ENCODE measurements around the gene CD1D.

Gene CD1D

DNA sequence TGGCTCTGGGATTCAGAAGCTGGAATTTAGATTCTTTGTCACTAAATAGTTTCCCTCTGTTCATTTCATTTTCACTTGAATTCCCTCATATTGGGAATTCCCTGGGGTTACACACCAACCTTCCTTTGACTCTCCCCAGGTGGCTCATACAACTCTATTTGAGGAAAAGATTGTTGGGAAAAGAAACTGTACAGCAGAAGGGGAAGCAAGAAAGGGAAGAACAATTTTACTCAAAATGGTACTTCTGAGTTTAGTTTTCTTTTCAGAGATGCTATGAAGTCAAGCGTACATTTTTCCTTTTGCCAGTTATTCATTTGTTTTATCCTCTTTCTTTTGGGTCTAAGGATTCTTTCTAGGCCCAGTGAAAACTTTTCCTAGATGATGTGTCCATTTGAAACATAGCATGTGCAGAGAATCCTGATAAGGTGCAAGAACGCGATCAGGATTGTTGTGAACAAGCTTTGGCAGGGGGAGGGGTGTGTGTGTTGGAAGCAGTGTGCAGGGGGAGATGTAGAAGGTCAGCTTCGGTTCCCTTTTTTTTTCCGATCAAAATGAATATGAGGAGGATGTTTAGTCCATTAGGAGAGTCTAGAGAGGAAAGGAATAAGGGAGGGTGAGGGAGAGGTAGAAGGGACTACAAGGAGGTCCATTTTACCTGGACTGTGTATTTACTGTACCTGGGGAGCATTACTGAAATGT is 26.8 kb upstream of the CD1D start:
- H3K4me3 ChIP-seq (ENCODE audit: low read depth, low read length), result no peak overlapping the region
- TF ChIP-seq, protein P1, sequence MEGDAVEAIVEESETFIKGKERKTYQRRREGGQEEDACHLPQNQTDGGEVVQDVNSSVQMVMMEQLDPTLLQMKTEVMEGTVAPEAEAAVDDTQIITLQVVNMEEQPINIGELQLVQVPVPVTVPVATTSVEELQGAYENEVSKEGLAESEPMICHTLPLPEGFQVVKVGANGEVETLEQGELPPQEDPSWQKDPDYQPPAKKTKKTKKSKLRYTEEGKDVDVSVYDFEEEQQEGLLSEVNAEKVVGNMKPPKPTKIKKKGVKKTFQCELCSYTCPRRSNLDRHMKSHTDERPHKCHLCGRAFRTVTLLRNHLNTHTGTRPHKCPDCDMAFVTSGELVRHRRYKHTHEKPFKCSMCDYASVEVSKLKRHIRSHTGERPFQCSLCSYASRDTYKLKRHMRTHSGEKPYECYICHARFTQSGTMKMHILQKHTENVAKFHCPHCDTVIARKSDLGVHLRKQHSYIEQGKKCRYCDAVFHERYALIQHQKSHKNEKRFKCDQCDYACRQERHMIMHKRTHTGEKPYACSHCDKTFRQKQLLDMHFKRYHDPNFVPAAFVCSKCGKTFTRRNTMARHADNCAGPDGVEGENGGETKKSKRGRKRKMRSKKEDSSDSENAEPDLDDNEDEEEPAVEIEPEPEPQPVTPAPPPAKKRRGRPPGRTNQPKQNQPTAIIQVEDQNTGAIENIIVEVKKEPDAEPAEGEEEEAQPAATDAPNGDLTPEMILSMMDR (IDR thresholded peaks at IDR 0.05; ENCODE audit: low read depth, low read length, missing control alignments), result no peak
- no peak for DNase-seq (ENCODE audit: low read depth)

DNA sequence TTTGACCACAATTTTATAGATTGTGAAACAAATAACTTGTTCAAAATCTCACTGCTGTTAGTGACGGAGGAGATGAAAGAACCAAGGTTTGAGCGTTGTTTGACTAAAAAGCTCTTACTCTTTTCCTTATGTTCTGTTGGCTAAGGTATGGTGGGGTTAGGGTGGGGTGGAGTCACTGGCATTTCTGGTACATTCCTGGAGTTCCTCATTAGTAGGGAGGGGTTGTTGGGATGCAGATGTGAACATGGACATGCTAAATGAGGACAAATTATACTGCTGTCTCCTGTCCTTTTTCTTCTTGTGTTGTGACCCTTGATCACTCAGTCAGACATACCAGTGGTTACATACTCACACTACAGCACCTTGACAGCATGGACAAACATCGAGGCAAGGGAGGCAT is 26.2 kb upstream of the CD1D start:
- no peak for DNase-seq (ENCODE audit: low read depth)
- TF ChIP-seq, protein P1 (IDR thresholded peaks at IDR 0.05; ENCODE audit: low read depth, low read length, missing control alignments), result no peak
- no peak overlapping the region for H3K4me3 ChIP-seq (ENCODE audit: low read depth, low read length)

DNA sequence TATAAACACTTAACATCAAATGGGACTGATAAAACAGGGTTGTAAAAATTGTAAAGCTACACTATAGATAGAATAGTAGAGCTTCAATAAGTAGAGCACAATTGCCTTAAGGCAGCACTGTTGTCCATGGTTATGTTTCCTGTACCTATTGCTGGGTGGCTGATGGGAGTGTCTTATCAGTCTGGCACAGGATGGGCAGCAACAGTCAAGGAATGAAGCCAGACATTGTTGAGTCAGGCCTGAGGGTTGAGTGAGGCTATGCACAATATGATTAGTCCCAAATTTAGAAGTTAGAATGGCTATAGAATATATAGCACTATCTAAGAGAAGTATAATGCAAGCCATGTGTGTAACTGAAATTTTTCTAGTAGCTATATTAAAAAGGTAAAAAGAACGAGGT is 25.0 kb upstream of the CD1D start:
- TF ChIP-seq, protein P1 (IDR thresholded peaks at IDR 0.05; ENCODE audit: low read depth, low read length, missing control alignments), result no peak
- DNase-seq (ENCODE audit: low read depth), result no peak
- no peak overlapping the region for H3K4me3 ChIP-seq (ENCODE audit: low read depth, low read length)

DNA sequence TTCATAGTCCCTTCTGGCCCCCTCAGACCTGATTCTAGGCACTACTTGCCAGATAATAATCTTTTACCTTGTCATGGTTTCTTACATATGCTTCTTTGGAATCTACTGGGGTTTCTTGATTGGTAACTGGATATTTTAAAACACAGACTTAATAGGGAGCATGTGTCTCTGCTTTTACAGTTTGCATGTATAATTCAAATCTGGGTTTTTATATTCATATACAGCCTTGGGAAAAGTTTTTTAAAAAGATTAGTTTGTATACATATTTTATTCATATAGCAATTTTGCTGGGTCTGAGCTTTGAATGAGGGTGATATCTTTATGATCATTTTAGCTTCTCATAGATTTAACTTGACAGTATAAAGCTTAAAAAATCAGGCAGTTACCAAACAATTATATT is 21.1 kb upstream of the CD1D start:
- TF ChIP-seq, protein P1 (IDR thresholded peaks at IDR 0.05; ENCODE audit: low read depth, low read length, missing control alignments), result no peak
- no peak overlapping the region for H3K4me3 ChIP-seq (ENCODE audit: low read depth, low read length)
- DNase-seq (ENCODE audit: low read depth), result no peak

DNA sequence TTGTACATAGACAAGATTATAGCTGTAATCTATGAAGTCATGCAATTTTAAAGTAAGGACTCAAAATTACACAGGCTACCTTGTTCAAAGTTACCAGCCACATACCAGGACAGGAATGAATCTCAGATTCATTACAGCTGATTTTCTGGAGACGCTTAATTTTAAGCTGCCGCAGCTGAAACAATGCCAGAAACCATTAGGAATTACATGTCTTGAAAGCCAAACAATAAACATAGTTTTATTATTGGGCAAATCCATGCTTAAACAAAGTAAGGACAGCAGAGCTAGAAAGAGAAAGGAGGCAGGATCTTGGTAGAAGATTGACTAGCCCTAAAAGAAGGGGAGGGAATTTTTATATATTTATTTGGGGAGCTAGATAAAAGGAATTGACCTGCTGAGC is 19.2 kb upstream of the CD1D start:
- no peak overlapping the region for H3K4me3 ChIP-seq (ENCODE audit: low read depth, low read length)
- TF ChIP-seq, protein P1 (IDR thresholded peaks at IDR 0.05; ENCODE audit: low read depth, low read length, missing control alignments), result no peak
- no peak for DNase-seq (ENCODE audit: low read depth)

DNA sequence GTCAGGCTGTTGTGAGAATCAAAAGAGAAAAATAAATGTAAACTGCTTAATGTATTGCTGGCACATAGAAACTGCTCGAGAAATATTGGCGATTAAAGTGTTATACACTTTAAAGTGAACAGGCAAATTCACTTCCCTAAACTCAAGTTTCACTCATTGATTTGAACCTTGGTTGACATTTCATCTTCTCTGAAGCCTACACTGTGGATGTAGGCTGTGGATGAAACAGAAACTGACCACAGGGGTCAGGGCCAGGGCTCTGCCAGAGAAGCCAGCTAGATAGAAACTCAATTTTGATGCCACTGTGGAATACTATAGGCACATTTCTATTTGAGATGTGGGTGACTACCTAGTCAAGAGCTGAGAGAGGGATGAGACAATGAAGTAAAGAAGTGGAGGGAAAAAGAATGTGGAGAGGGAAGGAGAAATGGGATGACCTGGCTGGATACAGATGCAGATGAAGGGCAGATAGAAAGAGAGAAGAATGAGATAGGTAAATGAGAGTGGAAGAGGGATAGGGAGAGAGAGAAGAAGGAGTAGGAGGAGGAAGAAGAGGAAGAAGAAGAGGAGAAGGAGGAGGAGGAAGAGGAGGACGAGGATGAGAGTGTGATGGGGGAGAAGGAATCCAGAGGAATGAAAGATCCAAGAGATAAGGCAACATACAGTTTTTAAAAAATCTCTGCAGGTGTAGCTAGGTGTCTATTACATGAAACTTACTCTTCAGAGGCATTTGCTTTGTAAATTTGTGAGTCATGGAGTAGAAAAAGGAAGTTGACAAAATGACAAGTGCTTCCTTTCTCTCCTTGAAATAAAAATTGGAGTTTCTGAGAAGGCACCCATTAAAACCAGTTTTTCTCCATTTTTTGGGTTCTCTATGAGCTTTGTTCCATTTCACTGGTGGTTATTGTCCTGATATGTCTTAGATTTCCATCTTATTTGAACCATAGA is 17.4 kb upstream of the CD1D start:
- TF ChIP-seq, protein P1 (IDR thresholded peaks at IDR 0.05; ENCODE audit: low read depth, low read length, missing control alignments), result no peak
- DNase-seq (ENCODE audit: low read depth), result peak; percentile 65
- no peak overlapping the region; the same call in 1 of the 2 replicates for H3K4me3 ChIP-seq (ENCODE audit: low read depth, low read length)
